ENCODE results near the gene SPACA1. TPM values are rescaled to one million over a fixed set of nuclear protein-coding genes. Genes with fewer than 3 reads are reported as not detected.

Gene SPACA1
- total and polyA plus RNA-seq, 2 of the 4 experiments (the other 2 are of a cell fraction) = not detected

GRCh38 chr6:88031550-88031949 lies 16.1 kb upstream of the SPACA1 start:
- intact Hi-C loops (cut with micrococcal nuclease) = no loop called here
- POLR2A ChIA-PET (ENCODE audit: unreplicated experiment) = no interaction called here
- ATAC-seq (ENCODE audit: low read depth) = no peak
- no TSS peak for BruUV-seq (replicated peaks)
- Histone ChIP-seq H3K4me2 (ENCODE audit: low read depth, low read length) (no peak overlapping the region), H2AFZ (replicated peaks; ENCODE audit: low read length, poor library complexity) (no peak overlapping the region), H2AK9ac (replicated peaks; ENCODE audit: low read depth, low read length, poor library complexity) (no peak overlapping the region), H4K20me1 (ENCODE audit: insufficient read depth, low read length) (no peaks in the 10 kb centered on the region), H4K91ac (ENCODE audit: insufficient read depth, low read depth, low read length) (no peak overlapping the region), H3K79me1 (ENCODE audit: low read depth in 1 of 2, low read length in 2 of 2) (no peaks in the 10 kb centered on the region), H2AK5ac (ENCODE audit: low read depth, low read length) (no peak overlapping the region), H3K14ac (replicated peaks; ENCODE audit: low read depth, low read length) (no peak overlapping the region), H3K4ac (ENCODE audit: low read depth, low read length) (no peak overlapping the region), H3K56ac (ENCODE audit: extremely low read depth, insufficient read depth, low read length) (no peak overlapping the region), H3K9ac (ENCODE audit: low read depth, low read length) (no peak overlapping the region), H2BK15ac (ENCODE audit: low read depth, low read length) (no peak overlapping the region), H2BK120ac (ENCODE audit: low read depth, low read length) (no peak overlapping the region), H3K4me1 (ENCODE audit: control insufficient read depth, insufficient read depth, low read length) (no peaks in the 10 kb centered on the region), H3K27me3 (ENCODE audit: control insufficient read depth, insufficient read depth, low read length) (no peaks in the 10 kb centered on the region), H3K18ac (ENCODE audit: low read depth, low read length) (no peak overlapping the region), H3K9me1 (ENCODE audit: insufficient read depth, low read length) (no peaks in the 10 kb centered on the region), H3K27ac (ENCODE audit: insufficient read depth, low read length) (no peak overlapping the region), H3K23ac (ENCODE audit: low read depth, low read length) (no peak overlapping the region), H3K36me3 (ENCODE audit: control insufficient read depth, insufficient read depth, low read length) (no peaks in the 10 kb centered on the region), H4K5ac (ENCODE audit: low read depth, low read length) (no peak overlapping the region), H2BK20ac (ENCODE audit: low read depth, low read length) (no peak overlapping the region), H2BK5ac (ENCODE audit: low read depth, low read length, poor library complexity, severe bottlenecking) (no peak overlapping the region), H3K9me3 (ENCODE audit: control insufficient read depth, insufficient read depth, low read length) (peaks cover 3% of the 10 kb centered on the region; the same call in 1 of the 2 replicates), H3K4me3 (ENCODE audit: insufficient read depth, low read depth, low read length) (no peak overlapping the region), H4K8ac (ENCODE audit: low read depth in 2 of 2, low read length in 2 of 2) (no peak overlapping the region)
- DNase-seq = no peak
- TF ChIP-seq BHLHE40 (IDR thresholded peaks at IDR 0.05; ENCODE audit: low read depth, low read length) = no peak
- TF ChIP-seq POLR2A (IDR thresholded peaks at IDR 0.05; ENCODE audit: low read depth, low read length) = no peak
- TF ChIP-seq CEBPB (IDR thresholded peaks at IDR 0.05; ENCODE audit: low read depth, low read length) = no peak
- no peak for TF ChIP-seq CTCF (conservative IDR thresholded peaks at IDR 0.05; ENCODE audit: low read depth, low read length)
- TF ChIP-seq FOS (IDR thresholded peaks at IDR 0.05; ENCODE audit: low read depth, low read length) = no peak
- TF ChIP-seq MAFK (IDR thresholded peaks at IDR 0.05; ENCODE audit: low read depth, low read length) = no peak
- no peak for TF ChIP-seq SMC3 (IDR thresholded peaks at IDR 0.05; ENCODE audit: low read depth, low read length)
- TF ChIP-seq MXI1 (IDR thresholded peaks at IDR 0.05; ENCODE audit: borderline replicate concordance, low read depth, low read length) = no peak
- TF ChIP-seq, protein P1, sequence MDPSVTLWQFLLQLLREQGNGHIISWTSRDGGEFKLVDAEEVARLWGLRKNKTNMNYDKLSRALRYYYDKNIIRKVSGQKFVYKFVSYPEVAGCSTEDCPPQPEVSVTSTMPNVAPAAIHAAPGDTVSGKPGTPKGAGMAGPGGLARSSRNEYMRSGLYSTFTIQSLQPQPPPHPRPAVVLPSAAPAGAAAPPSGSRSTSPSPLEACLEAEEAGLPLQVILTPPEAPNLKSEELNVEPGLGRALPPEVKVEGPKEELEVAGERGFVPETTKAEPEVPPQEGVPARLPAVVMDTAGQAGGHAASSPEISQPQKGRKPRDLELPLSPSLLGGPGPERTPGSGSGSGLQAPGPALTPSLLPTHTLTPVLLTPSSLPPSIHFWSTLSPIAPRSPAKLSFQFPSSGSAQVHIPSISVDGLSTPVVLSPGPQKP (IDR thresholded peaks at IDR 0.05; ENCODE audit: borderline replicate concordance, low read depth, low read length) = no peak
- no peak for TF ChIP-seq RFX5 (IDR thresholded peaks at IDR 0.05; ENCODE audit: low read depth, low read length)
- no peak for TF ChIP-seq RAD21 (IDR thresholded peaks at IDR 0.05; ENCODE audit: low read length)
- dilution Hi-C loops (cut with HindIII; ENCODE audit: low sequenced_read_pairs, unreplicated experiment) = no loop called here
- no CpG with 5 or more reads among the region's 1 CpG for whole genome bisulfite sequencing, 2 experiments (ENCODE audit: extremely low coverage in 2 of 2, insufficient read length in 1 of 2)
- in situ Hi-C loops (cut with MboI; ENCODE audit: low sequenced_read_pairs) = no loop called here
- CTCF ChIA-PET = no interaction called here
